Thoracic aorta (tissue), 2 donors: ENCODE measurements around the gene PSMB8. TPM values are rescaled to one million over a fixed set of nuclear protein-coding genes. Genes with fewer than 3 reads are reported as not detected.

Source experiments
- ATAC-seq: fragments of 150-250 bp; one replicate; pipeline ENCODE4 v1.8.0; 2017; ENCODE audit warnings: low read depth; ENCODE audit not compliant: insufficient number of reproducible peaks, low FRiP score
- DNase-seq: peaks from one replicate; pipeline ENCODE4 v3.0.0-alpha.2; 2020; ENCODE audit warnings: low spot score
- H3K27ac ChIP-seq, 2 donors: fragments of 200-600 bp; sonication (generic); 1 replicate in 1 of 2; 2 replicates in 1 of 2; pipeline ENCODE4 v1.5.1; 2016; ENCODE audit warnings: mild to moderate bottlenecking in 2 of 2, moderate library complexity in 2 of 2
- H3K27me3 ChIP-seq: fragments of 200-600 bp; sonication (generic); replicated peaks from 2 replicates; pipeline ENCODE4 v1.6.0; 2016; ENCODE audit warnings: mild to moderate bottlenecking; ENCODE audit not compliant: insufficient read depth
- H3K36me3 ChIP-seq: fragments of 200-600 bp; sonication (generic); one replicate; pipeline ENCODE4 v1.5.1; 2016
- H3K4me1 ChIP-seq, 2 donors: fragments of 200-600 bp; sonication (generic); 1 replicate in 1 of 2; 2 replicates in 1 of 2; pipeline versions ENCODE4 v1.5.1 to v1.6.0; 2016; ENCODE audit warnings: low read depth in 2 of 2, mild to moderate bottlenecking in 1 of 2; ENCODE audit not compliant: control insufficient read depth in 1 of 2
- H3K4me3 ChIP-seq: fragments of 200-600 bp; sonication (generic); 2 replicates; pipeline ENCODE4 v1.5.1; 2016; ENCODE audit warnings: mild to moderate bottlenecking
- H3K9me3 ChIP-seq: fragments of 200-600 bp; sonication (generic); 2 replicates; pipeline ENCODE4 v1.5.1; 2016
- CTCF ChIP-seq: fragments of 200-600 bp; sonication (generic); IDR thresholded peaks from one replicate; pipeline ENCODE4 v1.5.1; 2019; ENCODE audit warnings: antibody characterized with exemption
- total RNA-seq, 2 donors: library from RNA; depleted of rRNA; stranded (reverse); fragments of >200 nt; gene quantifications; one replicate each; pipeline versions ENCODE4 v1.1.0 to v1.2.3, GENCODE V29; 2016

PSMB8 gene
- total RNA-seq, 2 donors from 2014 or later = 28.4 to 43.3 TPM

- peak; percentile 33 for DNase-seq
- H3K27ac ChIP-seq = no peak overlapping the region
- TF ChIP-seq CTCF = peak; percentile 91
- no peaks in the 10 kb centered on the region for H3K36me3 ChIP-seq
- H3K27me3 ChIP-seq = no peaks in the 10 kb centered on the region
- H3K9me3 ChIP-seq = no peaks in the 10 kb centered on the region
- H3K4me3 ChIP-seq = peak overlapping the region; percentile 43
- H3K4me1 ChIP-seq = peaks cover 0 to 3% of the 10 kb centered on the region in 2 donors
- peak; percentile 72 for ATAC-seq
These were observed 46.7 kb downstream of the PSMB8 start for GRCh38 chr6:32796848-32797776.

DNA sequence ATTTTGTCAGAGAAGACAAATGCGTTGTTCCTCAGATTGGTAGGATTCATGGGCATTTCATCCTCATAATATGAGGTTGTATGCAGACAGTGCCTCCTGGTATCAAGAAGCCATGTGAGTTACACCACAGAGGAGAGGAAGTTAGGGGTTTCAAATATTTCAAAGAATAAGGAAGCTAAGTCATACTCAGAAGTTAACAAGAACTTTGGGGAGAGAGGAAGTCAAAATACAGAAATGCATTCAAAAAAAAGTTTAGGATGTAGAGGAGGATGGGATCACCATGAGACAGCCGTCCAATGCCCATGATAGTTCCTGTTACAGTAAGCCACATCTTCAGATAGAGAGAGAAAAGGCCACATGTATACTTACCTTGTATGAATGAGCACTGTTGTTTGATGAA is 49.3 kb downstream of the PSMB8 start:
- H3K27me3 ChIP-seq = no peaks in the 10 kb centered on the region

GRCh38 chr6:32792901-32793435 is 50.9 kb downstream of the PSMB8 start:
- H3K36me3 ChIP-seq = no peaks in the 10 kb centered on the region
- no peak for DNase-seq
- peaks cover 0 to 3% of the 10 kb centered on the region in 2 donors for H3K4me1 ChIP-seq
- H3K4me3 ChIP-seq = no peak overlapping the region
- H3K27me3 ChIP-seq = no peaks in the 10 kb centered on the region
- H3K9me3 ChIP-seq = no peaks in the 10 kb centered on the region
- no peak for ATAC-seq
- no peak overlapping the region for H3K27ac ChIP-seq
- TF ChIP-seq CTCF = no peak

More for the DNA sequence above, 49.3 kb downstream of the PSMB8 start:
- TF ChIP-seq CTCF = no peak
- ATAC-seq = no peak
- Histone ChIP-seq H3K4me3 (no peak overlapping the region), H3K27ac (no peak overlapping the region), H3K4me1 (peaks cover 0 to 3% of the 10 kb centered on the region in 2 donors), H3K36me3 (no peaks in the 10 kb centered on the region), H3K9me3 (no peaks in the 10 kb centered on the region)
- DNase-seq = no peak

Other genes with a start within 250 kb of the PSMB8 start
- gene HLA-DQA1, start 206.6 kb downstream of the PSMB8 start, total RNA-seq = 10 to 100 TPM in 1 of 2 donors, 1 to 10 TPM in 1; 4.5 to 24.4 TPM
- gene HLA-DQB1, start 177.4 kb downstream of the PSMB8 start, total RNA-seq = 10 to 100 TPM in 1 of 2 donors, 1 to 10 TPM in 1; 2.0 to 11.1 TPM
- gene HLA-DQA2, start 102.7 kb downstream of the PSMB8 start, total RNA-seq = 1 to 10 TPM in 1 of 2 donors, under 1 TPM in 1; 0.85 to 1.4 TPM
- 1 to 10 TPM in 1 of 2 donors, not detected in 1; 2.4 TPM for gene HLA-DQB2, start 80.5 kb downstream of the PSMB8 start, total RNA-seq
- under 1 TPM in 1 of 2 donors, not detected in 1; 0.54 TPM for gene HLA-DOB, start 27.0 kb downstream of the PSMB8 start, total RNA-seq
- gene TAP2, start 5.3 kb downstream of the PSMB8 start, total RNA-seq = 10 to 100 TPM in 1 of 2 donors, 1 to 10 TPM in 1; 9.6 to 17.3 TPM
- 10 to 100 TPM; 41.6 to 46.9 TPM for gene TAP1, start 9.7 kb upstream of the PSMB8 start, total RNA-seq
- 10 to 100 TPM; 24.2 to 25.7 TPM for gene PSMB9, start 10.1 kb upstream of the PSMB8 start, total RNA-seq
- 10 to 100 TPM; 13.5 to 34.4 TPM for gene HLA-DMB, start 97.0 kb upstream of the PSMB8 start, total RNA-seq
- gene HLA-DMA, start 109.0 kb upstream of the PSMB8 start, total RNA-seq = 10 to 100 TPM; 41.7 to 53.2 TPM
- 100 to 1,000 TPM; 134 to 169 TPM for gene BRD2, start 124.5 kb upstream of the PSMB8 start, total RNA-seq
- gene HLA-DOA, start 165.5 kb upstream of the PSMB8 start, total RNA-seq = 10 to 100 TPM in 1 of 2 donors, 1 to 10 TPM in 1; 5.8 to 19.4 TPM
- gene HLA-DPA1, start 229.6 kb upstream of the PSMB8 start, total RNA-seq = 100 to 1,000 TPM; 141 to 148 TPM
- gene HLA-DPB1, start 231.9 kb upstream of the PSMB8 start, total RNA-seq = 100 to 1,000 TPM in 1 of 2 donors, 10 to 100 TPM in 1; 78.4 to 112 TPM